ENCODE data around the gene HHLA2. TPM values are rescaled to one million over a fixed set of nuclear protein-coding genes. Genes with fewer than 3 reads are reported as not detected.

The HHLA2 gene
- total and polyA plus RNA-seq, 2 of the 8 experiments (the other 6 are each of a cell fraction or from before 2014, with no cell fraction given) = not detected

GRCh38 chr3:108251265-108251664 is 45.1 kb upstream of the HHLA2 start (continued):
- TF ChIP-seq CHD7 (IDR thresholded peaks at IDR 0.05; ENCODE audit: insufficient replicate concordance, low read length) (no peak), HDAC6 (IDR thresholded peaks at IDR 0.05; ENCODE audit: low read depth, low read length) (no peak), SP2 (IDR thresholded peaks at IDR 0.05; ENCODE audit: low read length) (no peak), RXRA (IDR thresholded peaks at IDR 0.05; ENCODE audit: insufficient read depth, low read depth, low read length) (no peak), NRF1 (IDR thresholded peaks at IDR 0.05; ENCODE audit: low read depth, low read length) (no peak), USF2 (IDR thresholded peaks at IDR 0.05; ENCODE audit: low read length) (no peak), SP4 (IDR thresholded peaks at IDR 0.05; ENCODE audit: low read length) (no peak)
